ENCODE data around the gene RAB3GAP1.

Gene RAB3GAP1

GRCh38 chr2:135219226-135219625 lies 167.1 kb downstream of the RAB3GAP1 start:
- DNase-seq, result no peak
